ENCODE measurements around the gene ZFAND2A. TPM values are rescaled to one million over a fixed set of nuclear protein-coding genes. Genes with fewer than 3 reads are reported as not detected.
"Not testable (repeated sequence)": the region's sequence is repeated elsewhere in the genome, so short reads cannot be mapped to it uniquely, and the experiment has no call there.

The ZFAND2A gene
- total RNA-seq, 1 experiment from 2014 or later, result 52.5 TPM

DNA sequence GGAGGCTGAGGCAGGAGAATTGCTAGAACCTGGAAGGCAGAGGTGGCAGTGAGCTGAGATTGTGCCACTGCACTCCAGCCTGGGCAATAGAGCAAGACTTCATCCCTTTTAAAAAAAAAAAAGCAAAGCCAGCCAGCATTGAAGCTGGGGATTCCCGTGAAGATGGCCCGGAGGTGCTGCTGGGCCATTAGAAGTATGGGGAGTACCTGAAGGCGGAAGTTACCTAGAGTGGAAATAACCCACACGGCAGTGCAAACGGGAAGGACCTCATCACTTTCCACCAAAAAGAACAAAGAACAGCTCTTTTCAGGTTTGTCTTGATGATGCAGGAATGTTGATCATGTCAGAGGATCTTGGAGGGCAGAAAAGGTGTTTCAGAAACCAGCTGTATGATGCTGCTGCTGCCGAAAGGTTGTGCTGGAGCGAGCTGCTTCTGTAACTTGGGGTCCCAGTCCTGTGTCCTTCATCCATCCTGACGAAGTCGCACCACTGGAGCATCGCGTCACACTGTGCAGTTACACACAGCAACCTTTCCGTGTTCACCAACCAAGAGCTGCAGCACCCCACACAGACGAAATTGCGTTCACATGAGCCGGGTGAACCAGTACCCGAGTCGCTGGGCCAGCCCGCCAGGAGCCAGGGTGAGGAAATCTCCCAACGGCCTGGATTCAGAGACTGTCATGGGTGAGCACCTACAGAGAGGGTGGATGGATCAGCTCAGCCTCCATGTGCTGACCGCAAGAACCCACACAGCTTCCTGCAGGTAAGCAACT lies 8.2 kb downstream of the ZFAND2A start:
- no peak for DNase-seq (ENCODE audit: low spot score)

DNA sequence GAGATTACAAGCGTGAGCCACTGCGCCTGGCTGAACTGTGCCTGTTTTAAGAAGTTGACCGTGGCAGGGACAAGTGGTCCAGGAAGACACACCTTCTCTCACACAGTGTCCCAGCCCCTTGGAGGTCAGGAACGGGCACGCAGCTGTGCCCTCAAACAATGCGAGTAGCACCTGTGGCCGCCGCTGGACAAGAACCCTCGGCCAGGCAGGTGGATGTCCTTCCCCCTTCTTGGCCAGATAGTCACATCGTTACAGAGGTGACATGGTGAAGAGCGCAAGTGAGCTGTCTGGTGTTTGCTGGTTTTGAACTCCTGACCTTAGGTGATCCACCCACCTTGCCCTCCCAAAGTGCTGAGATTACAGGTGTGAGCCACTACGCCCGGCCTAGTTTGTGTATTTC lies 8.8 kb downstream of the ZFAND2A start:
- DNase-seq (ENCODE audit: low spot score), result no peak

DNA sequence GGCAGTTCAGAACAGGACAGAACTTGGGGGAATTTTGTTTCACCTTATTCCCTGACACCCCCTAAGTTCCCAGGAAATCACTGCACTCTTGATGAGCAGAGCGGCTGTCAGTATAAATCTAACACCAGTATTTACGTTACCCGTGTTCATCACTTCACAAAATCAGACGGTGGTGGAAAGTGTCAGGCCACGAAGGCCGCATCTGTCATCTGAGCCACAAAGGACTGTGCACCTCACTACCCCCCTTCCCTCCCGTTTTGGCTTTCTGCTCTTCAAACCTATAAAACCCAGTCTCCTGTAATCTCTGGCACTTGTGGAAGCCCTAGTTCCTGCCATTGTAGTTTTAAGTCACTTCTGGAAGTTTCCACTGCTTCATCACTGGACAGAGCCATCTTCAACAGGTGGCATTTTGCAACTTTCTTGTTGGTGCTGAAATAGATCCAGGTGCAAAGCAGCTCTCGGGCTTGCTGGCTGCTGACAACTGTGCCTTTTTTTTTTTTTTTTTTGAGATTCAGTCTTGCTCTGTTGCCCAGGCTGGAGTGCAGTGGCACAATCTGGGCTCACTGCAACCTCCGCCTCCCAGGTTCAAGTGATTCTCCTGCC lies 9.5 kb downstream of the ZFAND2A start:
- DNase-seq (ENCODE audit: low spot score), result no peak

DNA sequence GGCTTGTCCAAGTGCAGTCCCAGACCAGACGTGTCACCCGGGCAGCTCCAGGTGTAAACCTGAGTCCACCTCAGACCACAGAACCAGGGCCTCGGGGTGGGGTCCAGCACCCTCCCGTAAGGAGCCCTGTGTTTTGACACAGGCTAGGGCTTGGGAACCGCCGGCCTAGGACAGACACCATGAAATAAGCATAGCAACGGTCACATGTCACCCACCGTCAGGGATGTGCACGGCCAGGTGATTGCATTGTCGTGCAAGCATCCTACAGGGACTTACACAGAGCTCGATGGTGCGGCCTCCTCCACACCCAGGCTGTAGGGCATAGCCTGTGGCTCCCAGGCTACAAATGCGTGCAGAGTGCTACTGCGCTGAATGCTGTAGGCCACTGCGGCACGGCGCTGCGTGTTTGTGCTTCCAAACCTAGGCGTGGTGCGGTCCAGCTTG lies 10.6 kb downstream of the ZFAND2A start:
- DNase-seq (ENCODE audit: low spot score), result no peak

DNA sequence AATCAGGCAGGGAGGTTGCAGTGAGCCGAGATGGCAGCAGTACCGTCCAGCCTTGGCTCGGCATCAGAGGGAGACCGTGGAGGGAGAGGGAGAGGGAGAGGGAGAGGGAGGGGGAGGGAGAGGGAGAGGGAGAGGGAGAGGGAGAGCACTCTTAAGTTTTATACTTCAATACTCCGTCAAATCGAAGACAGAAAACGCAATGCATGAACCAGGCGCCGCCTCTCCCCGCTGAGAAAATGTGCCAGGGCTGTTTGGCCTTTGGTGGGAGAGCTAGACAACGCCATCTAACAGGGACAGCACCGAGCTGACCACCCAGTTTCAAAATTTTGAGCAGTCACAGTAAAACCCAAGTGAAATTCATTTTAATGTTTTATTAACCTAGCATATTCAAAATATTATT lies 12.1 kb downstream of the ZFAND2A start:
- not testable (repeated sequence) for DNase-seq (ENCODE audit: low spot score)

DNA sequence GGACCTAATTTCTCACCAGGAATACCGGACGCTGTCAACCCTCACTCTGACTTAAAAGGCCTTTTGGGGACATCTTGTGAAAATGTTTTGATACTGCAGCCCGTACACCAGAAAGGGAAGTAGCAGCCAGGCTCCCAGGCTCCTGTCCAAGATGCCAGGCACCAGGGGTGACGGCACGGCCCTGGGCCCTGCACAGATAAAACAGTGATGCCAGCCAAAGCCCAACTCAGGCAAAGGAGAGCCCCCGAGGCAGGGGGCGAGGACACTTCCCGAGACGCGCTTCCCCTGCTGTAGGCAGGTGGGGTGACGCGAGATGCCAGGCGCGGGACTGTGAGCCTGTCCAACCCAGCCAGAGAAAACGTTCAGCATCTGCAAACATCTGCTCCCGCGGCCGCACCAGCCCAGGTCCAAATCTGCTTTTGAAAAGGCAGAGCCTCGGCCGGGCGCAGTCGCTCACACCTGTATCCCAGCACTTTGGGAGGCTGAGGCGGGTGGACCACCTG lies 15.7 kb downstream of the ZFAND2A start:
- DNase-seq (ENCODE audit: low spot score), result no peak

DNA sequence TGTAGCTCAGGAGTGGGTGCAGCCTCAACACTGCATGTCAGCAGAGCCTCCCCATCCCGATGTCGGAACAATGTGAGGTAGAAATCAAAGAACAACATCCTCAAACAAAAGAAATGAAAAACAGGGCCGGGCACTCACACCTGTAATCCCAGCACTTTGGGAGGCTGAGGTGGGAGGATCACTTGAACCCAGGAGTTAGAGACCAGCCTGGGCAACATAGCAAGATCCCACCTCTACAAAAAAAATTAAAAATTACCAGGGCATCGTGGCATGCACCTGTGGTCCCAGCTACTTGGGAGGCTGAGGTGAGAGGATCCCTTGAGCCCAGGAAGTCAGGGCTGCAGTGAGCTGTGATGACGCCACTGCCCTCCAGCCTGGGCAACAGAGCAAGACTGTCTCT lies 17.0 kb downstream of the ZFAND2A start:
- DNase-seq (ENCODE audit: low spot score), result not testable (repeated sequence)

DNA sequence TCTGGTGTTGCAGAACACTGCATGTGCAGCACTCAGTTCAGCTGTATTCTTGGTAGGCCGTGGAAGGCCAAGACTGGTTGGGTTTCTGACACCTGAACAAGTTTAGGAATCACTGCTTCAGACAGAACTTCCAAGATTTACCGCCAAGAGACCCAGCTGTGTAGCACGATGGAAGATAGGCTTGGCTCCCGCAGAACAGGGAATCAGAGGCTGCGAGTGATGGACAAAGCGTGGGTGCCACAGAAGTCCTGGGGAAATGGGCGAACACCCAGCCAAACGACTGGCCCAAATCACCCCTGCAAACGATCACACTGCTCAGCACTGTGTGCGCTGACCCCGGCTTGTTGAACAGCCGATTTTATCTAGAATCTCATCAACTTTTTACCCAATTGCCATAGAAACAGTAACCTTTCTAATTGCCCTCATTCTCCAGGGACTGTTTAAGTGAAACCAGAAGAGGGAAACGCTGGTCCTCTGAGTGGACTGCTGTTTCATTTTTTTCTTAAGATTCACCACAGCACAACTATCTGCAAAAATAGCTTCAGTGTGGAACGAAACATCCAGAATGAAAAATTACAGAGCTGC lies 17.9 kb downstream of the ZFAND2A start:
- no peak for DNase-seq (ENCODE audit: low spot score)

DNA sequence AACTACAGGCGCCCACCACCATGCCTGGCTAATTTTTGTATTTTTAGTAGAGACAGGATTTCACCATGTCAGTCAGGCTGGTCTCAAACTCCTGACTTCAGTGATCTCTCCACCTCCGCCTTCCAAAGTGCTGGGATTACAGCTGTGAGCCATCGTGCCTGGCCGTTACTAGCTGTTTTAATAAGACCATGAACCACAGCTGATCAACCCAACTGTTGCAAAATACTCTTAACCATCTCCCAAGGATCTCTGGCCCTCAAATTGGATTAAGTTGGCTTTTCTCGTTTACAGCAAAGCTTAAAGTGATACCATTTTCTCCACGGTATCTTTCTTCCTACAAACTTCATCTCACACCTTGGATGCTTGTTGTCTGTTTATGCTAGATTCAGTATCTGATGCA lies 18.3 kb downstream of the ZFAND2A start:
- no peak for DNase-seq (ENCODE audit: low spot score)

DNA sequence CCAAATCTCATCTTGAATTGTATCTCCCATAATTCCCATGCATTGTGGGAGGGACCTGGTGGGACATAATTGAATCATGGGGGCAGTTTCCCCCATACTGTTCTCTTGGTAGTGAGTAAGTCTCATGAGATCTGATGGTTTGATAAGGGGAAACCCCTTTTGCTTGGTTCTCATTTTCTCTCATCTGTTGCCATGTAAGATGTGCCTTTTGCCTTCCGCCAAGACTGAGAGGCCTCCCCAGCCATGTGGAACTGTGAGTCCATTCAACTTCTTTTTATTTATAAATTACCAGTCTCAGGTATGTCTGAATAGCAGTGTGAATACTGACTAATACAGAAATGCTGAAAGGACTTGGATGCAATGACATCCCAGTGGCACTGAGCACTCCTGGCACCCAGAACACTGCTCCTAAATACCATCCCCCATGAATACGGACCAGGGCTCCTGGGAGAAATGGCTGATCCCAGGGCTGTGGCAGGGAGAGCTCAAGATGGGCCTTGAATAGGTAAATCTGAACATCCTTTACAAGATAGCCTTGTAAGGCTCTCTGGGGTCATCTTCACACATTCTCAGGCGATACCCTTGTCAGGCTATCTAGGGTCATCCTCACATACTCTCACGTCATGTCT lies 19.4 kb downstream of the ZFAND2A start:
- no peak for DNase-seq (ENCODE audit: low spot score)

DNA sequence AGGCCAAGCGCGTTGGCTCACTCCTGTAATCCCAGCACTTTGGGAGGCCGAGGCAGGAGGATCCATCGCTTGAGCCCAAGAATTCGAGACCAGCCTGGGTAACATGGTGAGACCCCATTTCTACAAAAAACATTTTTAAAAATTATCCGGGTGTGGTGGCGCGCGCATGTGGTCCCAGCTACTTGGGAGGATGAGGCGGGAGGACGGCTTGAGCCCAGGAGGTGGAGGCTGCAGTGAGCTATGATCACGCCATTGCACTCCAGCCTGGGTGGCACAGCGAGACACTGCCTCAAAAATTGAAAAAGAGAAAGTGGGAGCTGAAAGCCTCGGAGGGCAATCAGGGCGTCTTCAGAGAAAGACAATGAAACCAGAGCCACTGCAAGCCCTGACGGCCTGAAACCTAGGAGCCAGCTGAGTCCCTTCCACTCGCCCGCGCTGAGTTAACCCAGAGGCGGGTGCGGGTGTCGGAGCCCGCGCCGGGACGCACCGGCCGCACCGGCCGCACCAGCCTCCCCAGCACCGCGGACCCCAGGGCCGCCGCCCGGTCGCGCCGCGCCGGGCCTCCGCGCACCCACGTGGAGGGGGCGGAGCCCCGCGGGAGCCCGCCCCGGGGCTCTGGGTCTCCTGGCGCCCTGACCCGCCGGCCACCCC lies 22.4 kb downstream of the ZFAND2A start:
- no peak for DNase-seq (ENCODE audit: low spot score)

DNA sequence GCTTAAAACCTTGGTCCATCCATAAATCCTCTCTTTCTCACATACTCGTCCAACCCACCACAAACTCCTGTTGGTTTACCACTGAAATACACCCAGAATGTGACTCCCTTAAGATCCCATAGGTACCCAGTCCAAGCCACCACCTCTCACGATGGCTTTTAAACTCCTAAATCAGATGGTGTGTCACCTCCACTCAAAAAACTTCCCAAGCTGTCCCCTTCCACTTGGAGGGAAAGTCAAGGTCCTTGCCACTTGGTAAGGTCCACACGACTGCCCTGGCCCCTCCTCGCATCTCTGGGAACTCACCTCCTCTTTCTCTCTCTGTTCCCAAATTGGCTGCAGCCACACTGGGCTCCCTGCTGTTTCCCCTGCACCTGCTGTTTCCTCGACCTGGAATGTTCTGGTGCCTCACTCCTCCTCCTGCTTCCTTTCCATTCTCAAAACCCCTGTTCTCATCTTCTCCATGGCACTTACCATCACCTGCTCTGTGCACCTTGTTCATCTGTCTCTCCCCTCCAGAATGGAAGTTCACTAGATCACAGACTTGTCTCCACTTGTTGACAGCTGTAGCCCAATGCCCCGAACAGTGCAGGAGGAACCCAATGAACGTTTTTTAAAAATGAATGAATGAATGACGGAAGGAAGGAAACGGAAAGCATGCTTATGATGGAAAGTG lies 23.0 kb downstream of the ZFAND2A start:
- no peak for DNase-seq (ENCODE audit: low spot score)

DNA sequence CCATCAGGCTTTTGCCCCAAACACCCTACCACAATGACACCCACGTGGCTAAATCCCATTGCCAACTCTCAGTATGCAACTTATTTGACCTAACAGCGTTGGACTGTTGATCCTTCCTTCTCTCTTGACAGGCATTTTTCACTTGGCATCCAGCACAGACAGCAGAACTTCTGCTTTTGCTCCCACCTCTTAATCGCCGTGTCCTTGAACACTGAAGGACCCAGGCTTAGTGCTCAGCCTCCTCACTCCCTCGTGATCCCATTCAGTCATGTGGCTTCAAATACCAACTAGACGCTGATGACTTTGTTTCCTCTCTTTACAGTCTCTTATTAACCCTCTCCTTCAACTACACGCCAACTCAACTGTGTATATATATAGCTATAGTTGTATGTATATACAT lies 25.0 kb downstream of the ZFAND2A start:
- DNase-seq (ENCODE audit: low spot score), result no peak

DNA sequence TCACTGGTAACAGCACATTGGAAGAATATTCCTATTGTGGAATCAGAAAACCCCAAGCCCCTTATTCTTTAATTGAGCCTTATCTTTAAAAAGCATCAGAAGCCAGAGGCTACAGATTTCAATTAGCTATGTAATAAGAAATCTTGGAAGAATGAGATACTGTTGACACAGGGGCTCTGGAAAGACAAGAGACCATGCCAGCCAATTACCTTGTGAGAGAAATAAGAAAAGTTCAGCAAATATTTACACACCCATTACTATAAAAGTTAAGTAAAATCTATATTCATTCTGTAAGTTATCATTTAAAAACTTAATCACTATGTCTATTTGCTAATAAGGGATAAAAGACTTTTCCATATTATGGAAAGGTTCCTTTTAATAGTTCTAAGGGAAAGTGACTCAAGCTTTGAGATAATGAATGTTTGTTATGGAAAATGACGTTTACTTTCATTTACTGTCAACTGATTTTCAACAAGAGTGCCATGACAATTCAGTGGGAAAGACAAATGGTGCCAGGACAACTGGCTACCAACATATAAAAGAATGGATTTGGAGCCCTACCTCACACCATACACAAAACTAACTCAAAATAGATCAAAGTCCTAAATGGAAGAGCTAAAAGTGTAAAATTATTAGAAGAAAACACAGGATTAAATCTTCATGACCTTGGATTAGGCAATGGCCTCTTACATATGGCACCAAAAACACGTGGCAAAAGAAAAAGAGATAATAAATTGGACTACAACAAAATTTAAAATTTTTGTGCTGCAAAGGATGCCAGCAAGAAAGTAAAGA lies 28.3 kb downstream of the ZFAND2A start:
- no peak for DNase-seq (ENCODE audit: low spot score)

DNA sequence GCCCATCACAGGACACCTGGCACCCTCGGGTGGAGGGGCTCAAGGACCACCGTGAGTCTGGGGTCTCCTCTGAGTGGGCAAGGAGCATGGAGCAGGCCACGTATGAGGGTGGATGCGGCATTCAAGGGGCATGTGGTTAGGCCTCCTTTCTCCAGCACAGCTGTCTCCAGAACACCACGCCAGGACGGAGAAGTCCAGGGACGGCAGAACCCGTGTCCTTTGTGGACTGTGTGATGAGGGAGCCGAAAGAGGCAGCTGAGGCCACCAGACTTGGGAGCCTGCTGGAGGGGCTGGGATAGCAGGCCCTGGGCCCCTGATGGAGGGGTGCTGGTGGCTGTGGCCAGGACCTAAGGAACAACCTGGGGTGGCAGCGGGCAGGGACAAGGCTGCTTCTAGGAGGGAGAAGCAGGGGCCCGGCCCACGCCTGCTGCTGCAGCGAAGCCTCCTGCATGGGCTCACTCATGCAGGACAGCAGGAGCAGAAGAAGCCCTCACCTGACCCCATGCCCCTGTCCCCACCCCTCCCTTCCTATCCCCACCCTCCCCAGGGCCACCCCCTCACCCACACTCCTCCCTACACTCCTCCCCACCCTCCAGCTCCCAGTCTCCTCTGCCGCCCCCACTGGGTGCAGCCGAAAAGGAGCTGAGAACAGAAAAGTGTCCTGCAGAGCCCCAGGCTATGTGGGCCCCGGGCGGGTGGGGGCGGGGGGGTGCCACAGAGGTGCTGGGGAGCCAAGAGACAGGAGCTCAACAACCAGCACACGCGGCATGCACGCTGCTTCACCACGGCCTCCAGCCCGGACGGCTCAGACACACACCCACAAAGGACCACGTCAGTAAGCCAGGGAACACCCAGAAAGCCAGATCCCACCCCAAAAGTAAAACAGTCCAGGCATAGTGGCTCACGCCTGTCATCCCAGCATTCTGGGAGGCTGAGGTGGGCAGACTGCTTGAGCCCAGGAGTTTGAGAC lies 29.7 kb downstream of the ZFAND2A start:
- DNase-seq (ENCODE audit: low spot score), result no peak

DNA sequence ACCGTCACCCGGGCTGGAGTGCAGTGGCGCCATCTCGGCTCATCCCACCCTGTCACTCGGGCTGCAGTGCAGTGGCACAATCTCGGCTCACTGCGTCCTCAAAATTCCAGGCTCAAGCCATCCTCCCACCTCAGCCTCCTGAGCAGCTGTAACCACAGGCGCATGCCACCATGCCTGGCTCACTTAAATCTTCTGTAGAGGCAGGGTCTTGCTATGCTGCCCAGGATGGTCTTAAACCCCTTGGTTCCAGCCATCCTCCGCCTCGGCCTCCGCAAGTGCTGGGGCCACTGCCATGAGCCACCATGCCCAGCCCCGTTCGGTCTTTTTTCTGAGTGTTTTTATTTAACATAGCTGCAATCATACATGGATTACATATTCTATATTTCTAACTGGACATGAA lies 30.6 kb downstream of the ZFAND2A start:
- no peak for DNase-seq (ENCODE audit: low spot score)

DNA sequence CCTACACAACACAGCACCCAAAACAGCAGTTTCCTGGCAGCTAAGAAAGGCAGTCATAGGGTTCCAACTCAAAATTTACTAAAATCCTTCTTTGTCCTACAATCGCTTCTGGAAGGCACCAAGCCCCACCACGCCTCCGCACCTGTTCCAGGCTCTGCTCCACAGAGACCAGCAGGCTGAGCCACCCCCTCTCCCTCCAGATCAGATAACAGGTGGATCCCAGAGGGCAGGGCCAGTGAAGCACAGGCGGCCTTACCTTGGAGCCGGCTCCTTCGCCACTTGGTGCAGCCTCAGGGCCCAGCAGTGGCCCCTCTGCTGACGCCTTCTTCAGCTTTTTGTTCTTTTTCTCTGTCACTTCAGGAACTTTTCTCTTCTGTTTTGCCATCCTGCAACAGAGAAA lies 33.0 kb downstream of the ZFAND2A start:
- DNase-seq (ENCODE audit: low spot score), result no peak

DNA sequence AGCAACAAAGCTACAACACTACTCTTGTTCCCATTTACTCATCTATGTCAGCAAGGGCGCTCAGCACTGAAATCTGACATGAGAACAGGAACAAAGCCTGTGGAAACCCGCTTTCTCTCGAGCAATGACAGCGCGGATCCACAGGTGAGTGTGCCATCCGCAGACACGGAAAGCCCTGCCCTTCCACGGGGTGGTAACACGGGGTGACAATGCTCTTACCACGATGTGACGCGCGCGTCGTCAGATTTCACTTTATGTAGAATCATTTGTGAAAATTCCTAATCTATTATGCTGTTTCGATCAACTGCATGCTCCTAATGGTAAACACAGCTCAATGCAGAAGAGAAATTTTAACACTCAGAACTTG lies 34.4 kb downstream of the ZFAND2A start:
- no peak for DNase-seq (ENCODE audit: low spot score)

DNA sequence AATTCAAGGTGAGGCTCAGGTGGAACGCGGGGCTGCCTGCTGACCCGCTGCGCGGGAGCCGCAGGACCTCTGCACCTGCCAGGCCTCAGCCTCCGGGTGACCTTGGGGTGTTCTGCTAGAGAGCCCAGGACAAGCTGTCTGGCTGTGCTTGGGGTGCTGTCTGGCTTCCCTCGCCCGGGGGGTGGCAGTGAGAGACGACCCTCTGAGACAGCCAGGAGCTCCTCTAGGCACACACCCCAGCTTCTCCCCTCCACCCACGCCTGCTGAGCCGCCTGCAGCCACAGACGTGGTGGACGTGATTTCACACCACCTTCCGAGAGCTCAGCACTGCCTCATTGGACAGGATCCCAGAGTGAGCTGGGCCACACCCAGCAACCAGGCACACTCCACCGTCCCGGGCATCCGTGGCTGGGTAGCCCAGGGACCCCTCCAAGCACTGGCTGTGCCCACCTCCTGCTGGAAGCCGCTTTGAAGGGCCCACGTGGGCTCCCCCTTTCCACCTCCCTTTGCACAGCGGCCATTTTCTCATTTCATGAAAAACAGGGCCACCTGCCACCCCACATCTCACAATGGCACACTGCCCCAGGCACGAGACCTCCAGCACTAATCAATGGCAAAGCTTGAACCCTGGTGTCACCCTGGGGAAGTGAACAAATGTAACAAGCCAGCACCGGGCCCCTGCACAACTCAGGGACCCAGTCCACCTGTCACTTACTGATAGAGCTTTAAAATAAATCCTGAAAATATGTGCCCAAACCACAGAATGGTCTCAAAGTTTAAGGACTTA lies 35.0 kb downstream of the ZFAND2A start:
- no peak for DNase-seq (ENCODE audit: low spot score)

All from H4 (cell line).